ENCODE data around the gene ZNF169. TPM values are rescaled to one million over a fixed set of nuclear protein-coding genes. Genes with fewer than 3 reads are reported as not detected.
"Not testable (repeated sequence)": the region's sequence is repeated elsewhere in the genome, so short reads cannot be mapped to it uniquely, and the experiment has no call there.

Gene ZNF169
- total RNA-seq (8.7 TPM), polyA plus RNA-seq (3.6 TPM)

DNA sequence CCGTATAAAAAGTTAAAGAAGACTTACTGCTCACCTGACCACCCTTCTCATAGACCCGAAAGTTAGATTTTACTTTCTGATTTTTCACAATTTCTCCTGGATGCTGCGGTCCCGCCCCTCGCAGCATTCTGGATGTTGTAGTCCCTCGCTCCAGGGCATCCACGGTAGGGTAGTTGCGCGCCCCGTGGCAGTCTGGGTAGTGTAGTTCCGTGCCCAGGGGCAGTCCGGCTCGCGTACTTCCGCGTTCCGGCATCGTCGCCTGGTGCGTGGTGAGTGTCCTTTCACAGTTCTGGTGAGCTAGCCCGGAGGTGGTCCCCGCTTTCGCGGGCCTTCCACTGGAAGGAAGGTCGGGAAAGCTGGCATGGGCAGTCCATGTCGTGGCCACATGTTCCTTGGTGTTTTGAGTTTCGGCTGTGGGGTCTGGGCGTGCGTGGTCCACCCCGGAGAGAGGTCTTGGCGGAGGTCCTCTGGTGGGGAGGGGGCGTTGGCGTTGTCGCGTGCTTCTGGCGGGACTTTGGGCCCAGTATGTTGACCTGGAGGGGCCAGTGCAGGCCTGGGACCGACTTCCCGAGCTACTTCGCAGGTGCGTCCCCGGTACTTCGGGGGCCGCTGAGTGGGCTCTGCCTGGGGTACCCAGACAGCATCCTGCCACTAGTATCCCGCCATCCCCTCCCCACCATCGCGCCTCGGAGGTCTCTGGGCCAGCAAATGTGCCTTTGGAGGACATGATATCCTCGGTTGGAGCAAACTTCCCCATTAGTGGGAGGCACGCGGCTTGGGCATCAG is at the start of gene ZNF169:
Gene ZNF169 (plus strand): TSS at position 222 of the 786 bp plus-strand sequence. CDS start 19,515 bp downstream, outside the sequence.
- Histone ChIP-seq H3K4me3 (ENCODE audit: low read depth, low read length) (peak within 1 kb of the TSS; percentile 60), H3K36me3 (ENCODE audit: insufficient read depth) (no peaks in the 10 kb centered on the region), H3K4me1 (ENCODE audit: insufficient read depth) (no peaks in the 10 kb centered on the region), H3K27ac (ENCODE audit: low read depth) (no peak within 1 kb of the TSS)
- peak; percentile 65 for DNase-seq (ENCODE audit: extremely low spot score)
- 2% methylated on average over 50 of the region's 50 CpGs for whole genome bisulfite sequencing

DNA sequence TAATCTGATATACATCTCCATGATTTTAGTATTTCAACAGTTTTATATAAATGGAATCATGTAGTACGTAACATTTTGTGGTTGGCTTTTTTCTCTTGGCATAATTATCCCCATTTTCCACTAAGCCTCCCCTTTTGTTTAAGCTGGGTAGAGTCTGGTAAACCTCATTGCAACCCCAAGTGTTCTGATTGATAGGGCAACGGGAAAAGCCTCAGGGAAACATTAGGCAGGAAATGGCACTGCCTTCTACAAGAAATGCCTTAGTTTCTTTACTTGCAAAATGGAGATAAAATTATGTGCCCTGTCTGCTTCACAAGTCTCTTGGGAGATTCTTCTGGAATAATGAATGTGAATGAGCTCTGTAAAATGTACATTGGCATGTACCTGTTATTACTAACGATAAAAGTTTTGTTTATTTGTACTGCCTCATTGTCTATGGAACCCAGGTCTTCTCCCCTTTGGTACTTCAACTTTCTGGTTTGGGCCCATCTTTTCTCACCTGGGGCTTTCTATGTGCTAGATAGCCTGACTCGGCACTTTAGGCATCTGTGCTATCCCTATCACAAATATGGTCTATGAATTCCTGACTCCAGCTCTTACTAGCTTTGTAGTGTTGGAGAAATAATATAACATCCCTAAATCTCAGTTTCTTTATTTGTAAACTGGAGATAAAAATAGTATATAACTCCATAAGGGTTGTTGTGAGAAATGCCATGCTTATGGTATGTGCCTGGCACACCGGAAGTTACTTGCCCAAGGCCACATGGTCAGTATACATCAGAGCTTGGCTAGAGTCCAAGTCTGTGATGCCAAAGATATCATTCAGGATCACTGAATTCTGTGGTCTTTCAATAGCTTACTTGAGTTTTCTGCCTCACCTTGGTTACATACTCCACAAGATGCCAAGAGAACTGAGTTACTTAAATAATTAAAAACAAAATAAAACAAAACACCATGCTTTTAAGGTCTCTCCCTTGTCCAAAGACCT is 48.2 kb upstream of the ZNF169 start:
- no peak for DNase-seq (ENCODE audit: extremely low spot score)
- no peak overlapping the region for H3K4me3 ChIP-seq (ENCODE audit: low read depth, low read length)
- H3K27ac ChIP-seq (ENCODE audit: low read depth), result no peak overlapping the region
- WGBS, result 77% methylated on average over 5 of the region's 5 CpGs
- H3K4me1 ChIP-seq (ENCODE audit: insufficient read depth), result no peaks in the 10 kb centered on the region
- H3K36me3 ChIP-seq (ENCODE audit: insufficient read depth), result no peaks in the 10 kb centered on the region

DNA sequence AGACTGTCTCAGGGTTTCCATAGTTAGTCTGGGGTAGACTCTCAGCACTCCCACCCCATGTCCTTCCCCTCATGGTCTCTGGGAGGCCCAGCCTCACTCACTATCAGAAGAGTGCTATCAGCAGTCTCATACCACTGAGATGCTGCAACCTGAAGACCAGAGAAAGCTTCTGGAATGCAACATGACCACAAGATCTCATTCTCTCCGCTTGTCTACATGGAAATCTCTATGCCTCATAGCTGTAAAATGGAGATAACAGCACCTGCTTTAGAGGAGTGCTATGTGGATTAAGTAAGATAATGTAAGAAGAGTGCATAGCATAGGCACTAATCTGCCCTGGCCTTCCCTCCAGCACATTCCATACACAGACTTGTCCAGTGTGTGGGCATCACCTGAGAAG is 47.0 kb upstream of the ZNF169 start:
- no peak for DNase-seq (ENCODE audit: extremely low spot score)
- 78% methylated on average over 1 of the region's 1 CpG for WGBS
- no peak overlapping the region for H3K27ac ChIP-seq (ENCODE audit: low read depth)
- H3K4me1 ChIP-seq (ENCODE audit: insufficient read depth), result no peaks in the 10 kb centered on the region
- H3K36me3 ChIP-seq (ENCODE audit: insufficient read depth), result no peaks in the 10 kb centered on the region
- H3K4me3 ChIP-seq (ENCODE audit: low read depth, low read length), result no peak overlapping the region

DNA sequence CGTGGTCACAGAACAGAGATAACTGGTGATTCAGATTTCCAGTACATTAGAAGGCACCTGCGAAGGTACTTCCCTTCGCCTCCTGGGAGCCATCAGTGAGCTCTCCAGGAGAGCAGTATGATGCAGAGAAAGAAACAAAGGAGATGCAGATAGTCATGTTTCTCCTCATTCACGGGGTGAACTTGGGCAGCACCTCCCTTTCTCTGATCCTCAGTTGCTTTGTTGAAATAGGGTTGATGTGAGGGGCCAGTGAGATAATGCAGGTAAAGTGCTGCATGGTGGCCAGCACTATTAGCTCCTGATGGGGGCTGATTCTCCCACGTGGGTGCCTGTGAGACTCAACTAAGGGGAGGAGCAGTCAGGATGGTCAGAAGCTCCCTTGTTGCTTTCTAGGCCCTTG is 46.6 kb upstream of the ZNF169 start:
- Histone ChIP-seq H3K36me3 (ENCODE audit: insufficient read depth) (no peaks in the 10 kb centered on the region), H3K4me3 (ENCODE audit: low read depth, low read length) (no peak overlapping the region), H3K4me1 (ENCODE audit: insufficient read depth) (no peaks in the 10 kb centered on the region), H3K27ac (ENCODE audit: low read depth) (no peak overlapping the region)
- 60% methylated on average over 5 of the region's 5 CpGs for WGBS
- DNase-seq (ENCODE audit: extremely low spot score), result no peak

DNA sequence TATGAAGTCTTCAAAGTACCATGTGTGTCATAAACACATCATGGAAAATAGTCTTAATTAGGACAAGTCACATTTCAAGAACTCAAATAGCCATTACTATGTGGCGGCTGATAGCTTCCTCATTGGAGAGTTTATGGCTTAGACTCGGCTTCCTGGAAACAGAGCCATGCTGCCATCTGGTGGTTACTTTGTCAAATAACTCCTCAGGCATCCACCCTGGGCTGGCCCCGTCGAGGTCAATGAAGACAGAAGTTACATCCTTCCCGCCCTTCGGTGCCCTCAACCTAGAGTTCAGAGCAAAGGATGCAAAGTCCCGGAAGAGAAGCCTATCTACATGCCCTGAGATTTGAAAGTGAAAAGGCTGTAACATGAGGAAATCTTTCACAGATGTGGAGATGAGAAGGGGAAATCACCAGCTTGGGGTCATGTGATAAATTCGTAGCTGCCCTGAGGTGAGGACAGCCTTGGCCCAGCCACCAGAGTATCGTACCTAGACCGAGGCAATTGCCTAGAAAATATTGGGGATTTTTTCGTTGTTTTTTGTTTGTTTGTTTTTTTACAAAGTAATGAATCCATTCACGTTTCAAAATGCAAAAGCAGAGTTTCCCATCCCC is 45.5 kb upstream of the ZNF169 start:
- Histone ChIP-seq H3K36me3 (ENCODE audit: insufficient read depth) (no peaks in the 10 kb centered on the region), H3K4me1 (ENCODE audit: insufficient read depth) (no peaks in the 10 kb centered on the region), H3K27ac (ENCODE audit: low read depth) (no peak overlapping the region), H3K4me3 (ENCODE audit: low read depth, low read length) (no peak overlapping the region)
- peak; percentile 72 for DNase-seq (ENCODE audit: extremely low spot score)
- WGBS, result 20% methylated on average over 12 of the region's 12 CpGs

DNA sequence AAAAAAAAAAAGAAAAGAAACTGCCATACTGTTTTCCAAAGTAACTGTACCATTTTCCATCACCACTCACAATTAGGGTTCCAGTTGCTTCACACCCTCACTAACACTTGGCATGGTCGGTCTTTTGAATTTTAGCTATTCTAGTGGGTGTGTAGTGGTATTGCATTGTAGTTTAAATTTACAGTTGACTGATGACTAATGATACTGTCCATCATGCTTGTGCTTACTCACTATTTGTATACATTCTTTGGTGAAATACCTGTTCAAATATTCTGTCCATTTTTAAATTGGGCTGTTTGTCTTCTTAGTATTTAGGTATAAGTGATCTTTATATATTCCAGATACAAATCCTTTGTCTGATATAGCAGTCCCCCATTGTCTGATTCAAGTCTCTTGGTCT is 36.2 kb upstream of the ZNF169 start:
- H3K27ac ChIP-seq (ENCODE audit: low read depth), result no peak overlapping the region
- no peak overlapping the region for H3K4me3 ChIP-seq (ENCODE audit: low read depth, low read length)
- H3K36me3 ChIP-seq (ENCODE audit: insufficient read depth), result no peaks in the 10 kb centered on the region
- H3K4me1 ChIP-seq (ENCODE audit: insufficient read depth), result no peaks in the 10 kb centered on the region
- WGBS, result 82% methylated on average over 1 of the region's 1 CpG
- no peak for DNase-seq (ENCODE audit: extremely low spot score)

DNA sequence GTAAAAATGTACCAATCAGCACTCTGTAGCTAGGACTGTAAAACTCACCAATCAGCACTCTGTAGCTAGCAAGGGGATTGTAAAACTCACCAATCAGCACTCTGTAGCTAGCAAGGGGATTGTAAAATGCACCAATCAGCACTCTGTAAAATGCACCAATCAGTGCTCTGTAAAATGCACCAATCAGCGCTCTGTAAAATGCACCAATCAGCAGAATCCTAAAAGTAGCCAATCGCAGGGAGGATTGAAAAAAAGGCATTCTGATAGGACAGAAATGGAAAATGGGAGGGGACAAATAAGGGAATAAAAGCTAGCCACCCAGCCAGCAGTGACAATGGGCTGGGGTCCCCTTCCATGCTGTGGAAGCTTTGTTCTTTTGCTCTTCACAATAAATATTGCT is 33.7 kb upstream of the ZNF169 start:
- not testable (repeated sequence) for H3K27ac ChIP-seq (ENCODE audit: low read depth); DNase-seq (ENCODE audit: extremely low spot score); H3K4me3 ChIP-seq (ENCODE audit: low read depth, low read length); H3K36me3 ChIP-seq (ENCODE audit: insufficient read depth); H3K4me1 ChIP-seq (ENCODE audit: insufficient read depth)
- 90% methylated on average over 2 of the region's 2 CpGs for WGBS

DNA sequence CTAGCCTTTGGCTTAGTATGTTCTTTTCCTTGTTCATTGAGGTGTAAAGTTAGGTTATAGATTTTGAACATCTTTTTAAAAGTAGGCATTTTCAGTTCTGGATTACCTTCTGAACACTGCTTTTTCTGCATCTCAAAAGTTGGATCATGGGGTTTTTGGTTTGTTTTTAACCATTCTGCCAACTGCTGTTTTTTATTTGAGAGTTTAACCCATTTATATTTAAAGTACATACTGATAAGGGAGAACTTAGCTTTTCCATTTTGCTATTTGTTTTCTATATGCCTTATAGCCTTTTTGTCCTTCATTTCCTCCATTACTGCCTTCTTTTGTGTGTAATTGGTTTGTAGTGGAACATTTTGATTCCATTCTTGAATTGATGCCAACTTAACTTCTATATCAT is 30.5 kb upstream of the ZNF169 start:
- Histone ChIP-seq H3K4me1 (ENCODE audit: insufficient read depth) (no peaks in the 10 kb centered on the region), H3K4me3 (ENCODE audit: low read depth, low read length) (no peak overlapping the region), H3K36me3 (ENCODE audit: insufficient read depth) (no peaks in the 10 kb centered on the region), H3K27ac (ENCODE audit: low read depth) (no peak overlapping the region)
- DNase-seq (ENCODE audit: extremely low spot score), result no peak

DNA sequence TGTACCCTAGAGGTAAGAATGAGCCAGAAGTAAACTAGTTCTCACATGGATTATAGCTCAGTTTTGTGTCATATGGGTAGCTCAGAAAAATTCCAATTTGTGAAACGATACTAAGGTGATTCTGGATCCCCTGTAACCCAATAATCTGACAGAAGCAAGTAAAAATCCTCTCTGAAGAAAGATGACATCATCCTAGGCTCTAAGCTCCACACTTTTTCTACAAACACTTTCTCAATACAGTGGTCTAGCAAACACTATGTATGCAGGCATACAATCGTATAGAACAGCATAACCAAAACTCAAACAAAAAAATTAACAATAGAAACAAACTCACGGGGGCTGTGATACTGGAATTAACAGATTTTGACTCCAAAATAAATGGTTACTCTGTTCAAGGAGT is 26.7 kb upstream of the ZNF169 start:
- Histone ChIP-seq H3K27ac (ENCODE audit: low read depth) (no peak overlapping the region), H3K36me3 (ENCODE audit: insufficient read depth) (no peaks in the 10 kb centered on the region), H3K4me1 (ENCODE audit: insufficient read depth) (no peaks in the 10 kb centered on the region), H3K4me3 (ENCODE audit: low read depth, low read length) (no peak overlapping the region)
- DNase-seq (ENCODE audit: extremely low spot score), result no peak
- WGBS, result 71% methylated on average over 3 of the region's 3 CpGs

DNA sequence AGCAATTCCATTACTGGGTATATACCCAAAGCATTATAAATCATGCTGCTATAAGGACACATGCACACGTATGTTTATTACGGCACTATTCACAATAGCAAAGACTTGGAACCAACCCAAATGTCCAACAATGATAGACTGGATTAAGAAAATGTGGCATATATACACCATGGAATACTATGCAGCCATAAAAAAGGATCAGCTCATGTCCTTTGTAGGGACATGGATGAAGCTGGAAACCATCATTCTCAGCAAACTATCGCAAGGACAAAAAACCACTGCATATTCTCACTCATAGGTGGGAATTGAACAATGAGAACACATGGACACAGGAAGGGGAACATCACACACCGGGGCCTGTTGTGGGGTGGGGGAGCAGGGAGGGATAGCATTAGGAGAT is 18.0 kb upstream of the ZNF169 start:
- not testable (repeated sequence) for DNase-seq (ENCODE audit: extremely low spot score); H3K4me3 ChIP-seq (ENCODE audit: low read depth, low read length); H3K4me1 ChIP-seq (ENCODE audit: insufficient read depth); H3K36me3 ChIP-seq (ENCODE audit: insufficient read depth); H3K27ac ChIP-seq (ENCODE audit: low read depth)
- 92% methylated on average over 4 of the region's 4 CpGs for WGBS

DNA sequence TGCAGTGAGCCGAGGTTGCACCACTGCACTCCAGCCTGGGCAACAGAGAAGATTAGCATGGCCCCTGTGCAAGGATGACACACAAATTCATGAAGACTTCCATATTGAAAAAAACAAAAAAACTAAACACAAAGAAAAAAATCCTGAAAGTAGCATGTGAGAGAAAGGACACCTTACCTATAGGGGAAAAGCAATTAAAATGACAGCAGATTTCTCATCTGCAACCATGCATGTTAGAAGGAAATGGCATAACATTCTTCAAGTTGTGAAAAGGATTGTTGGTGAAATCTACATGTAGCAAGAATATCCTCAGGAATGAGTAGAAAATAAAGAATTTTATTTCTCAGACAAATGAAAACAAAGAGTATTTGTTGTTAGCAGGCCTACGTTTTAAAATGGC is 13.4 kb upstream of the ZNF169 start:
- no peaks in the 10 kb centered on the region for H3K4me1 ChIP-seq (ENCODE audit: insufficient read depth)
- H3K36me3 ChIP-seq (ENCODE audit: insufficient read depth), result no peaks in the 10 kb centered on the region
- DNase-seq (ENCODE audit: extremely low spot score), result no peak
- H3K27ac ChIP-seq (ENCODE audit: low read depth), result no peak overlapping the region
- WGBS, result 76% methylated on average over 2 of the region's 2 CpGs
- no peak overlapping the region for H3K4me3 ChIP-seq (ENCODE audit: low read depth, low read length)

DNA sequence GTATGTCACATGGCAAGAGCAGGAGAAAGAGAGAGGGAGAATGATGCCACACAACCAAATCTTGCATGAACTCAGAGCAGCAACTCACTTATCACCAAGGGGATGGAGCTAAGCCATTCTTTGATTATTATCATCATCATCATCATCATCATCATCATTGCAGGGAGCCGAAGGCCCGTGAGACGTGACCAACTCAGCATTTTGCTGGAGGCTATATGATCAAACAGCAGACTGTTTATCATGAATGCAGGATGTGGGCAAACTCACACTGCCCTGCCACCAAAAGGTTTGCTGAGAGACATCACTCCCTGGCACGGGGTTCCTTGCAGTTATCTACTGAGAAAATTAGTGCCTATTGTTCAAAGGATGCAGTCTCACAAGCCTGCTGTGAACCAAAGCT is 8.6 kb upstream of the ZNF169 start:
- WGBS, result 25% methylated on average over 4 of the region's 4 CpGs
- Histone ChIP-seq H3K4me3 (ENCODE audit: low read depth, low read length) (no peak overlapping the region), H3K4me1 (ENCODE audit: insufficient read depth) (no peaks in the 10 kb centered on the region), H3K27ac (ENCODE audit: low read depth) (no peak overlapping the region), H3K36me3 (ENCODE audit: insufficient read depth) (no peaks in the 10 kb centered on the region)
- no peak for DNase-seq (ENCODE audit: extremely low spot score)

DNA sequence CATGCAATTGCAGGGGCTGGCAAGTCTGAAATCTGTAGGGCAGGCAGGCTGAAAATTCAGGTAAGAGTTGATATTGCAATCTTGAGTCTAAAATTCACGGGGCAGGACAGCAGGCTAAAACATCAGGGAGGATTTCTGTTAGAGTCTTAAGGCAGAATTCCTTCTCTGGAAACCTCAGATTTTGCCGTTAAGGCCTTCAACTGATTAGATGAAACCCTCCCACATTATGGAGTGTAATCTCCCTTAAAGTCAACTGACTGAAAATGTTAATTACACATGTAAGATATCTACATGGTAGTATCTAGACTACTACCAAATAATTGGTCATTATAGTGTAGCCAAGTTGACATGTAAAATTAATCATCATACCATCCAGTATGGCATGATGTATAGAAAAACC is 3.1 kb upstream of the ZNF169 start:
- no peak for DNase-seq (ENCODE audit: extremely low spot score)
- no peak overlapping the region for H3K27ac ChIP-seq (ENCODE audit: low read depth)
- H3K4me1 ChIP-seq (ENCODE audit: insufficient read depth), result no peaks in the 10 kb centered on the region
- no peaks in the 10 kb centered on the region for H3K36me3 ChIP-seq (ENCODE audit: insufficient read depth)
- no peak overlapping the region for H3K4me3 ChIP-seq (ENCODE audit: low read depth, low read length)
- 63% methylated on average over 2 of the region's 2 CpGs for WGBS
